ENCODE data around the gene PEX26. TPM values are rescaled to one million over a fixed set of nuclear protein-coding genes. Genes with fewer than 3 reads are reported as not detected.

Gene PEX26
- total RNA-seq, 4 donors from 2014 or later, result 28.2 to 36.1 (median 31.2) TPM

DNA sequence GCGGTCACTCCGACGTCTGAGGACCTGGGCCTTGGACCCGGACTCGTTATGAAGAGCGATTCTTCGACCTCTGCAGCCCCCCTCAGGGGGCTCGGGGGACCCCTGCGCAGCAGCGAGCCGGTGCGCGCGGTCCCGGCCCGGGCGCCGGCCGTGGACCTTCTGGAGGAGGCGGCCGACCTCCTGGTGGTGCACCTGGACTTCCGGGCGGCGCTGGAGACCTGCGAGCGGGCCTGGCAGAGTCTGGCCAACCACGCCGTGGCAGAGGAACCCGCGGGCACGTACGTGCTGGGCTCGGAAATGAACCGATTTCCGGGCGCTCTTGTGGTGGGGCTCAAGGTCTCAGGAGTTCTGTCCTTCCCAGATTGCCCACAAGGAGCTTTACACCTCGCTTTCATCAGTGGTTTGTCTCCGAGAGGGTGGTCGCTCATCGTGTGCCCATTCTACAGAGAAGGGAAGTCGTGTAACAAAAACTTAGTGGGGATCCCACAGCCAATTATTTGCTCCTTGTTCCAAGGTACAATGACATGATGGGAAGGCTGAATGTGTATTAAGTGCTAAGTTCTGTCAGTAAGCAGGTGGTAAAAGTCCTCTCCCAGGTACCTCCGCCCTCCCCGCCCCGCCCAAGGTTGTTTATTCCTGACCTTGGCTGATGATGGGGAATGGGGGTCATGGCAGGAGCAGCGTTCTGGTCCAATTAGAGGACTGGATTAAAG is 695 bp downstream of the PEX26 start:
- TF ChIP-seq CTCF (IDR thresholded peaks at IDR 0.05), result no peak
- no peak for TF ChIP-seq POLR2A (IDR thresholded peaks at IDR 0.05)
- no peaks in the 10 kb centered on the region for H3K27me3 ChIP-seq
- peak overlapping the region; percentile 66 to 75 for H3K4me3 ChIP-seq
- no peaks in the 10 kb centered on the region for H3K9me3 ChIP-seq
- intact Hi-C loops (cut with DNase I; ENCODE audit: low total_unique reads), result loop anchor here (10.0 kb wide), 1 partner anchor 54 kb away; the partner anchor contains the start of gene MICAL3
- H3K36me3 ChIP-seq, result no peaks in the 10 kb centered on the region
- peak overlapping the region; percentile 72 to 82 for H3K27ac ChIP-seq
- no peak for DNase-seq
- H3K4me1 ChIP-seq, result peaks cover 7 to 14% of the 10 kb centered on the region in 2 donors

- no peak for DNase-seq
- no peak overlapping the region for H3K4me3 ChIP-seq
- no peaks in the 10 kb centered on the region for H3K36me3 ChIP-seq
- no peaks in the 10 kb centered on the region for H3K27me3 ChIP-seq
- peaks cover 7 to 14% of the 10 kb centered on the region in 2 donors for H3K4me1 ChIP-seq
- H3K27ac ChIP-seq, result no peak overlapping the region
- H3K9me3 ChIP-seq, result no peaks in the 10 kb centered on the region
- TF ChIP-seq CTCF (IDR thresholded peaks at IDR 0.05), result no peak
- TF ChIP-seq POLR2A (IDR thresholded peaks at IDR 0.05), result no peak
- intact Hi-C loops (cut with DNase I; ENCODE audit: low total_unique reads), result loop anchor here (10.0 kb wide), 1 partner anchor 55 kb away; the partner anchor contains the start of gene MICAL3
Measured at GRCh38 chr22:18079706-18080233, 2.0 kb downstream of the PEX26 start.

- Histone ChIP-seq H3K27ac (no peak overlapping the region), H3K36me3 (no peaks in the 10 kb centered on the region), H3K4me1 (peaks cover 5 to 14% of the 10 kb centered on the region in 2 donors), H3K4me3 (no peak overlapping the region), H3K27me3 (no peaks in the 10 kb centered on the region), H3K9me3 (no peaks in the 10 kb centered on the region)
- intact Hi-C loops (cut with DNase I; ENCODE audit: low total_unique reads), result no loop called here
- TF ChIP-seq POLR2A (IDR thresholded peaks at IDR 0.05), result no peak
- TF ChIP-seq CTCF (IDR thresholded peaks at IDR 0.05), result no peak
- no peak for DNase-seq
Measured at GRCh38 chr22:18081416-18081815, 3.6 kb downstream of the PEX26 start.

DNA sequence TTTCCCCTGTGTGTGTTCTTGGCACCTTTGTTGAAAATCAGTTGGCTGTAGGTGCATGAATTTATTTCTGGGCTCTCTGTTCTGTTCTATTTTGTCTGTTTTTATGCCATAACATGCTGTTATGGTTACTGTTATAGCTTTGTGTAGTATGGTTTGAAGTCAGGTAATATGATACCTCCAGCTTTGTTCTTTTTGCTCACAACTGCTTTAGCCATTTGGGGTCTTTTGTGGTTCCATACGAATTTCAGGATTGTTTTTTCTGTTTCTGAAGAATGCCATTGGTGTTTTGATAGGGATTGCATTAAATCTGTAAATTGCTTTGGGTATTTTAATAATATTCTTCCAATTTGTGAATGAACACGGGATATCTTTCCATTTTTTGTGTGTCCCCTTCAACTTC is 4.7 kb downstream of the PEX26 start:
- TF ChIP-seq CTCF (IDR thresholded peaks at IDR 0.05) (no peak), POLR2A (IDR thresholded peaks at IDR 0.05) (no peak)
- intact Hi-C loops (cut with DNase I; ENCODE audit: low total_unique reads), result no loop called here
- Histone ChIP-seq H3K4me1 (peaks cover 0 to 6% of the 10 kb centered on the region in 2 donors), H3K4me3 (no peak overlapping the region), H3K27ac (no peak overlapping the region), H3K36me3 (no peaks in the 10 kb centered on the region), H3K9me3 (no peaks in the 10 kb centered on the region), H3K27me3 (no peaks in the 10 kb centered on the region)
- DNase-seq, result no peak

DNA sequence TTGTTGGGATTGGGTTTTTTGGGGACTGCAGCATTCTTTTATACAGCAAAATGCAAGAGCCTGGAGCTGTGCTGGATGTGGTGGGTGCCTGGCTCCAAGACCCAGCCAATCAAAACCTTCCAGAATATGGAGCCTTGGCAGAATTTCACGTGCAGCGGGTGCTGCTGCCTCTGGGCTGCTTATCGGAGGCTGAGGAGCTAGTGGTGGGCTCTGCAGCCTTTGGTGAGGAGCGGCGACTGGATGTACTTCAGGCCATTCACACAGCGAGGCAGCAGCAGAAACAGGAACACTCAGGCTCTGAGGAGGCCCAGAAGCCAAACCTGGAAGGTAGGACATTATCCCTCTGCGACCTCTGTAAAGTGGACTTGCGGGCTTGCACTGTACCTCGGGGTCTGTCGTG is 5.6 kb downstream of the PEX26 start:
- H3K4me1 ChIP-seq, result peaks cover 0 to 6% of the 10 kb centered on the region in 2 donors
- DNase-seq, result no peak
- no peaks in the 10 kb centered on the region for H3K36me3 ChIP-seq
- intact Hi-C loops (cut with DNase I; ENCODE audit: low total_unique reads), result no loop called here
- TF ChIP-seq POLR2A (IDR thresholded peaks at IDR 0.05) (no peak), CTCF (IDR thresholded peaks at IDR 0.05) (no peak)
- no peak overlapping the region for H3K27ac ChIP-seq
- no peaks in the 10 kb centered on the region for H3K9me3 ChIP-seq
- no peak overlapping the region for H3K4me3 ChIP-seq
- H3K27me3 ChIP-seq, result no peaks in the 10 kb centered on the region
